Neural progenitor cell (in vitro differentiated cells): Measurements from ENCODE around the gene GPRIN3. TPM values are rescaled to one million over a fixed set of nuclear protein-coding genes. Genes with fewer than 3 reads are reported as not detected.

Experiments
- DNase-seq: peaks from one replicate; pipeline ENCODE4 v3.0.0-alpha.2; 2016; ENCODE audit warnings: low spot score
- H2AFZ ChIP-seq: fragments of 200-600 bp; sonication (generic); replicated peaks from 2 replicates; pipeline ENCODE4 v1.6.1; 2016; ENCODE audit warnings: antibody characterized with exemption
- H3F3A ChIP-seq: fragments of 200-600 bp; sonication (generic); 2 replicates; pipeline ENCODE4 v1.6.1; 2016; ENCODE audit warnings: antibody characterized with exemption, low read depth
- H3K27ac ChIP-seq: fragments of 200-600 bp; sonication (generic); 2 replicates; pipeline ENCODE4 v1.5.1; 2016; ENCODE audit warnings: mild to moderate bottlenecking
- H3K27me3 ChIP-seq: fragments of 200-600 bp; sonication (generic); 2 replicates; pipeline ENCODE4 v1.6.1; 2016; ENCODE audit warnings: mild to moderate bottlenecking, moderate library complexity
- H3K36me3 ChIP-seq: fragments of 200-600 bp; sonication (generic); 2 replicates; pipeline ENCODE4 v1.5.1; 2016
- H3K4me1 ChIP-seq: fragments of 200-600 bp; sonication (generic); 2 replicates; pipeline ENCODE4 v1.6.1; 2016; ENCODE audit warnings: mixed run types
- H3K4me2 ChIP-seq: fragments of 200-600 bp; sonication (generic); 2 replicates; pipeline ENCODE4 v1.6.1; 2016
- H3K4me3 ChIP-seq: fragments of 200-600 bp; sonication (generic); 2 replicates; pipeline ENCODE4 v1.5.1; 2016
- H3K79me2 ChIP-seq: fragments of 200-600 bp; sonication (generic); 2 replicates; pipeline ENCODE4 v1.6.1; 2016; ENCODE audit warnings: low read depth
- H3K9ac ChIP-seq: fragments of 200-600 bp; sonication (generic); 2 replicates; pipeline ENCODE4 v1.6.1; 2016
- H3K9me3 ChIP-seq: fragments of 200-600 bp; sonication (generic); 2 replicates; pipeline ENCODE4 v1.5.1; 2016; ENCODE audit warnings: low read depth
- H4K20me1 ChIP-seq: fragments of 200-600 bp; sonication (generic); 2 replicates; pipeline ENCODE4 v1.6.1; 2016; ENCODE audit warnings: low read depth
- H3K27ac Mint-ChIP-seq: 3 replicates; pipeline ENCODE4 v1.8.0; 2021; ENCODE audit warnings: mixed read lengths
- H3K27me3 Mint-ChIP-seq: 2 replicates; pipeline ENCODE4 v1.8.0; 2022; ENCODE audit warnings: low read depth, mild to moderate bottlenecking, inconsistent platforms, moderate library complexity, mixed read lengths; ENCODE audit not compliant: insufficient read depth
- H3K36me3 Mint-ChIP-seq: 3 replicates; pipeline ENCODE4 v1.8.0; 2021; ENCODE audit warnings: mixed read lengths
- H3K4me1 Mint-ChIP-seq: 3 replicates; pipeline ENCODE4 v1.8.0; 2021; ENCODE audit warnings: mixed read lengths
- H3K4me3 Mint-ChIP-seq: 3 replicates; pipeline ENCODE4 v1.8.0; 2021; ENCODE audit warnings: mild to moderate bottlenecking, moderate library complexity, mixed read lengths
- H3K9me3 Mint-ChIP-seq: 3 replicates; pipeline ENCODE4 v1.8.0; 2020; ENCODE audit warnings: mixed read lengths
- CTCF ChIP-seq: fragments of 200-600 bp; sonication (generic); IDR thresholded peaks from 2 replicates; pipeline ENCODE4 v1.5.1; 2017; ENCODE audit warnings: antibody characterized with exemption, mild to moderate bottlenecking
- EZH2 ChIP-seq: fragments of 200-600 bp; sonication (generic); IDR thresholded peaks from 2 replicates; pipeline ENCODE4 v1.6.1; 2017; ENCODE audit warnings: antibody characterized with exemption, mild to moderate bottlenecking, moderate library complexity
- EZH2phosphoT487 ChIP-seq: fragments of 200-600 bp; sonication (generic); IDR thresholded peaks from 2 replicates; pipeline ENCODE4 v1.6.1; 2017; ENCODE audit warnings: antibody characterized with exemption
- total RNA-seq: library from RNA; depleted of rRNA; stranded (reverse); fragments of >200 nt; gene quantifications from 2 replicates; pipeline ENCODE4 v1.2.3, GENCODE V29; 2015; ENCODE audit warnings: low replicate concordance

GPRIN3 gene
- total RNA-seq, 1 donor from 2014 or later = 0.15 TPM

DNA sequence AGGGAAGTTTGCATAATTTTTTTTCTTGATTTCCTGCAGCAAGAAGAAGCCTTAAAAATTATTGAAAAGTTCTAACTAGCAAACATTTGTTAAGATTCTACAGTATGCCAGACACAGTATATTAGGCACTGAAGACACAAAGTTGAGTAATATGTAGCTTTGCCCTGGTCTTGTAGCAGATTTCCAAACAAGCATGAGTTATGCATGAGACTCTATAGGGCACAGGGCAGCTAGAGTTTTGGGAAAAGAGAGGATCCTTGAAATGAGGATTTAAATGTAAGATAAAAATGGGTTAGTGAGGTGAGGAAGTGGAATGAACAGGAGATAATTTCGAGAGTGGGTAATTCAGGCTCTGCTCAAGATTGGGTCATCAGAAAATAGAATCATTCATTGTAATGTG lies 8.6 kb upstream of the GPRIN3 start:
- no peak for DNase-seq

DNA sequence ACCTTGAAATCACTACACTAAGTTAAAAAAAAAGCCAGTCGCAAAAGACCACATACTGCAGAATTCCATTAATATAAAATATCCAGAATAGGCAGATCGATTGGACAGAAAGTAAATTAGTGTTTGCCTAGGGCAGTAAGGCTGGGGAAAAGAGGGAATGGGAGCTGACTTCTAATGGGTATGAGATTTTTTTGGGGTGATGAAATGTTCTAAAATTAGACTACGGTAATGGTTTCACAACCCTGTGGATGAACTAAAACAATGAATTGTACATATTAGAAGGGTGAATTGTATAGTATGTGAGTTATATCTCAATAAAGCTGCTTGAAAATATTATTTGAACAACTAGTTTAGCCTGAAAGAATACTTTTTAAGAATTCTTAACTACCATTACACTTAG lies 6.7 kb upstream of the GPRIN3 start:
- H3K4me2 ChIP-seq = no peak overlapping the region
- TF ChIP-seq CTCF = no peak
- TF ChIP-seq EZH2phosphoT487 = no peak
- TF ChIP-seq EZH2 = no peak
- H3K27ac Mint-ChIP-seq = no peak overlapping the region

More for the DNA sequence above, 8.6 kb upstream of the GPRIN3 start:
- Mint-ChIP-seq H3K36me3 (no peaks in the 10 kb centered on the region), H3K27me3 (no peaks in the 10 kb centered on the region), H3K4me1 (no peaks in the 10 kb centered on the region), H3K9me3 (no peaks in the 10 kb centered on the region), H3K4me3 (no peak overlapping the region), H3K27ac (no peak overlapping the region)
- H3K4me1 ChIP-seq = no peaks in the 10 kb centered on the region
- no peak overlapping the region for H3K4me2 ChIP-seq
- H3K9me3 ChIP-seq = no peaks in the 10 kb centered on the region
- H3F3A ChIP-seq = no peaks in the 10 kb centered on the region
- H4K20me1 ChIP-seq = no peaks in the 10 kb centered on the region
- H3K9ac ChIP-seq = no peak overlapping the region
- H3K27ac ChIP-seq = no peak overlapping the region
- no peak overlapping the region for H3K4me3 ChIP-seq
- H3K27me3 ChIP-seq = no peaks in the 10 kb centered on the region
- TF ChIP-seq CTCF (no peak), EZH2phosphoT487 (no peak)
- H3K36me3 ChIP-seq = no peaks in the 10 kb centered on the region
- H3K79me2 ChIP-seq = no peaks in the 10 kb centered on the region
- H2AFZ ChIP-seq = no peak overlapping the region

GRCh38 chr4:89312066-89312465 lies 4.5 kb upstream of the GPRIN3 start:
- no peaks in the 10 kb centered on the region for H3K4me1 ChIP-seq
- no peak for DNase-seq
- no peak overlapping the region for H2AFZ ChIP-seq
- TF ChIP-seq EZH2 = no peak
- no peak for TF ChIP-seq CTCF
- no peak for TF ChIP-seq EZH2phosphoT487
- no peak overlapping the region for H3K27ac ChIP-seq
- peaks cover 13% of the 10 kb centered on the region for H3K27me3 ChIP-seq
- Mint-ChIP-seq H3K9me3 (peaks cover 2% of the 10 kb centered on the region), H3K27ac (no peak overlapping the region), H3K4me3 (no peak overlapping the region), H3K36me3 (no peaks in the 10 kb centered on the region), H3K27me3 (peaks cover 10% of the 10 kb centered on the region), H3K4me1 (peaks cover 9% of the 10 kb centered on the region)
- no peaks in the 10 kb centered on the region for H3K9me3 ChIP-seq
- no peaks in the 10 kb centered on the region for H4K20me1 ChIP-seq
- H3F3A ChIP-seq = no peaks in the 10 kb centered on the region
- H3K36me3 ChIP-seq = no peaks in the 10 kb centered on the region
- no peaks in the 10 kb centered on the region for H3K79me2 ChIP-seq
- no peak overlapping the region for H3K4me3 ChIP-seq
- H3K4me2 ChIP-seq = no peak overlapping the region
- H3K9ac ChIP-seq = no peak overlapping the region

More for the DNA sequence above, 6.7 kb upstream of the GPRIN3 start:
- Histone ChIP-seq H3K9ac (no peak overlapping the region), H3K79me2 (no peaks in the 10 kb centered on the region), H3K36me3 (no peaks in the 10 kb centered on the region), H2AFZ (no peak overlapping the region), H3F3A (no peaks in the 10 kb centered on the region), H3K27ac (no peak overlapping the region), H3K4me1 (no peaks in the 10 kb centered on the region), H3K27me3 (no peaks in the 10 kb centered on the region), H3K4me3 (no peak overlapping the region), H4K20me1 (no peaks in the 10 kb centered on the region), H3K9me3 (no peaks in the 10 kb centered on the region)
- Mint-ChIP-seq H3K9me3 (no peaks in the 10 kb centered on the region), H3K27me3 (peaks cover 5% of the 10 kb centered on the region), H3K4me3 (no peak overlapping the region), H3K36me3 (no peaks in the 10 kb centered on the region), H3K4me1 (no peaks in the 10 kb centered on the region)
- DNase-seq = no peak
